Measurements from ENCODE around the gene RADIL. TPM values are rescaled to one million over a fixed set of nuclear protein-coding genes. Genes with fewer than 3 reads are reported as not detected.
A peak's percentile ranks its signal among the peaks of the same experiment; 100 is the strongest.

RADIL gene
- total RNA-seq, 1 experiment from 2014 or later, result not detected

GRCh38 chr7:4755045-4755444, 128.5 kb downstream of the RADIL start:
- Mint-ChIP-seq H3K4me3 (ENCODE audit: unreplicated experiment) (no peak overlapping the region), H3K36me3 (ENCODE audit: insufficient read depth, unreplicated experiment) (peaks cover 84% of the 10 kb centered on the region), H3K27me3 (ENCODE audit: insufficient read depth, unreplicated experiment) (no peaks in the 10 kb centered on the region), H3K27ac (ENCODE audit: unreplicated experiment) (no peak overlapping the region), H3K9me3 (ENCODE audit: unreplicated experiment) (no peaks in the 10 kb centered on the region), H3K4me1 (ENCODE audit: low read depth, unreplicated experiment) (no peaks in the 10 kb centered on the region)
- CTCF ChIA-PET, result no interaction called here
- POLR2A ChIA-PET, result no interaction called here
- no peak overlapping the region for H3K4me3 ChIP-seq (ENCODE audit: low read depth, low read length)
- no peak for TF ChIP-seq CTCF (IDR thresholded peaks at IDR 0.05; ENCODE audit: insufficient read depth in 1 of 2, low read depth in 1 of 2, low read length in 1 of 2, severe bottlenecking in 1 of 2, unreplicated experiment in 1 of 2)
- intact Hi-C loops (cut with micrococcal nuclease; ENCODE audit: unreplicated experiment), result no loop called here
- H3K9me3 ChIP-seq, result no peaks in the 10 kb centered on the region
- no peak for DNase-seq
- H3K36me3 ChIP-seq (ENCODE audit: control insufficient read depth, insufficient read depth, low read length), result peaks cover 2% of the 10 kb centered on the region
- 0 out of 2 replicates have a peak, but pooled peaks cover 4% of the 10 kb centered on the region for H3K4me1 ChIP-seq
- H3K27me3 ChIP-seq (replicated peaks; ENCODE audit: control insufficient read depth, insufficient read depth, low read length), result no peaks in the 10 kb centered on the region
- no TSS peak for BruUV-seq (replicated peaks)

- 0 out of 2 replicates have a peak, but pooled peaks cover 4% of the 10 kb centered on the region for H3K4me1 ChIP-seq
- H3K27me3 Mint-ChIP-seq (ENCODE audit: insufficient read depth, unreplicated experiment), result no peaks in the 10 kb centered on the region
- peaks cover 84% of the 10 kb centered on the region for H3K36me3 Mint-ChIP-seq (ENCODE audit: insufficient read depth, unreplicated experiment)
- intact Hi-C loops (cut with micrococcal nuclease; ENCODE audit: unreplicated experiment), result loop anchor here (1.0 to 5.0 kb wide), 2 partner anchors 72 to 113 kb away; partner anchors contain the start of gene FOXK1
- H3K27me3 ChIP-seq (replicated peaks; ENCODE audit: control insufficient read depth, insufficient read depth, low read length), result no peaks in the 10 kb centered on the region
- CTCF ChIA-PET, result interaction anchor here (0.6 kb wide), 1 partner anchor 50 kb away, joined by 5 read pairs; no protein-coding TSS in a partner anchor
- no peak overlapping the region for H3K27ac Mint-ChIP-seq (ENCODE audit: unreplicated experiment)
- no peaks in the 10 kb centered on the region for H3K4me1 Mint-ChIP-seq (ENCODE audit: low read depth, unreplicated experiment)
- peaks cover 4% of the 10 kb centered on the region for H3K36me3 ChIP-seq (ENCODE audit: control insufficient read depth, insufficient read depth, low read length)
- no TSS peak for BruUV-seq (replicated peaks)
- H3K9me3 ChIP-seq, result no peaks in the 10 kb centered on the region
- H3K4me3 Mint-ChIP-seq (ENCODE audit: unreplicated experiment), result no peak overlapping the region
- no peak overlapping the region for H3K4me3 ChIP-seq (ENCODE audit: low read depth, low read length)
- POLR2A ChIA-PET, result no interaction called here
- TF ChIP-seq CTCF (IDR thresholded peaks at IDR 0.05; ENCODE audit: insufficient read depth in 1 of 2, low read depth in 1 of 2, low read length in 1 of 2, severe bottlenecking in 1 of 2, unreplicated experiment in 1 of 2), result no peak
- DNase-seq, result no peak
- no peaks in the 10 kb centered on the region for H3K9me3 Mint-ChIP-seq (ENCODE audit: unreplicated experiment)
Measured at GRCh38 chr7:4754433-4755010, 129.0 kb downstream of the RADIL start.

- no peak overlapping the region for H3K27ac Mint-ChIP-seq (ENCODE audit: unreplicated experiment)
- Histone ChIP-seq H3K9me3 (no peaks in the 10 kb centered on the region), H3K4me3 (ENCODE audit: low read depth, low read length) (no peak overlapping the region), H3K27me3 (replicated peaks; ENCODE audit: control insufficient read depth, insufficient read depth, low read length) (no peaks in the 10 kb centered on the region), H3K36me3 (ENCODE audit: control insufficient read depth, insufficient read depth, low read length) (peaks cover 4% of the 10 kb centered on the region), H3K4me1 (0 out of 2 replicates have a peak, but pooled peaks cover 4% of the 10 kb centered on the region)
- H3K27me3 Mint-ChIP-seq (ENCODE audit: insufficient read depth, unreplicated experiment), result no peaks in the 10 kb centered on the region
- peak; percentile 74 to 86 for DNase-seq
- H3K4me1 Mint-ChIP-seq (ENCODE audit: low read depth, unreplicated experiment), result no peaks in the 10 kb centered on the region
- CTCF ChIA-PET, result interaction anchor here (0.6 kb wide), 1 partner anchor 49 kb away, joined by 5 read pairs; no protein-coding TSS in a partner anchor
- H3K36me3 Mint-ChIP-seq (ENCODE audit: insufficient read depth, unreplicated experiment), result peaks cover 84% of the 10 kb centered on the region
- H3K4me3 Mint-ChIP-seq (ENCODE audit: unreplicated experiment), result no peak overlapping the region
- BruUV-seq (replicated peaks), result no TSS peak
- POLR2A ChIA-PET, result no interaction called here
- intact Hi-C loops (cut with micrococcal nuclease; ENCODE audit: unreplicated experiment), result loop anchor here (1.0 to 5.0 kb wide), 2 partner anchors 72 to 113 kb away; partner anchors contain the start of gene FOXK1
- peak; percentile 81 to 93 for TF ChIP-seq CTCF (IDR thresholded peaks at IDR 0.05; ENCODE audit: insufficient read depth in 1 of 2, low read depth in 1 of 2, low read length in 1 of 2, severe bottlenecking in 1 of 2, unreplicated experiment in 1 of 2)
- no peaks in the 10 kb centered on the region for H3K9me3 Mint-ChIP-seq (ENCODE audit: unreplicated experiment)
Measured at GRCh38 chr7:4753598-4754432, 129.7 kb downstream of the RADIL start.

All from Caco-2 (cell line).